GM04504 (cell line): ENCODE measurements around the gene YTHDF1.

Source experiments
- DNase-seq: peaks from one replicate; pipeline ENCODE4 v3.0.0-alpha.2; 2012; ENCODE audit warnings: low read depth

YTHDF1 gene

DNA sequence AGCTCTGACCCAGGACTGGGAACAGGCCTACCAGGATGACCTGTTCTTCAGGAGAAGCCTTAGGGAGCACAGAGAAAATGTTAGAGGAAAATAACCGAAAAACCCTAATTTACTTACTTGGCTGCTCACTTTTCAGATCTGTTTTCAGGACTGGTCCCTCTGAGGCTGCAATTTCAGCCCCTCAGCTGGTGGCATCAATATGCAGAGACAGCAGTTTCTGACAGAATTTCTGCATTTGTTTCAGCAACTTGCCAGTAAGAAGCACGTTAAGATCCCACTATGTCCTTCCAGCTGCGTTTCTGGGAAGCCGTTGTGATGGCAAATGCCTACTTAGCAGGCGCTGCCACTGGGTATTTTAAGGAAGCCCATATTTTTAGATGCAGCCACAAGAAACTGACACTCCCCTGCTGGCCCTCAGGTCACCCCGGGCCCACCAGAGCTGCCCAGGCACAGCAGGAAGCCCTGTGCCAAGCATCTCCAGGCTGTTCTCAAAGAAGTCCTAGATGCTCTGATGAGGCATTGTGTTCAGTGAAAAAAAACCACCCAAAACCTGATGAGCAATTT lies 7.5 kb downstream of the YTHDF1 start:
- DNase-seq = no peak

DNA sequence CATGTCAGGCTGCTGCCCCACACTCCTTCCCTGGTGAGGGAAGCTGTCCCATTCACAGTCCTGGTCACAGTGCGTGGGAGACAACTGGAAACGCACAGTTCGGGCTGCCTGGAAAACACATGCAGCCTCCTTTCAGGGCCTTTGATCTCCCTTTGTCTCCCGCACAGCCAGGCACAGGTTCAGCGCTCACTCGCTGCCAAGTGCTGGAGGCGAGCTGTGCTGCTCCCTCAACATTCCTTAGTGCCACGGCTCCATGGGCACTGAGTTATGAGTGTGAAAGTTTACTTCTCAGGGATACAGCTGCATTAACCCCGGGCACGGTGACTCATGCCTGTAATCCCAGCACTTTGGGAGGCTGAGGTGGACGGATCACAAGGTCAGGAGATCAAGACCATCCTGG lies 9.1 kb downstream of the YTHDF1 start:
- no peak for DNase-seq

DNA sequence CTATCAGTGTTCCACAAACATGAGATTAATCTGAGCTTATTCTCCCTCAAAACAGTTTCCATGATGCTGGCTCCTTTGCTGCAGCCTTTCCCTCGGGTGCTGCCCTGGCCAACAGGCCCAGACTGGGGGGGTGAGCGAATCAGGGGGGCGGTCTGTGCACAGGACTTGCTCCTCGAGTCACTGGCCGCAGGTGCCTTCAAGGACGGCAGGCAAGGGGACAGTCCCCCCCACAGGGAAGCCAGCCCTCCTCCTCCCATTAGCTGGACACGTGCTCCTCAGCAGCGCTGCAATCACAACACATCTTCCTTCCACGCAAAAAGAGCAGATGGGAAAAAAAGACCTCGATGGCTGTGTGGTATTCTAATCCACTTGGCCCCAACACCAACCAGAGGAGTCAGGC lies 10.0 kb downstream of the YTHDF1 start:
- DNase-seq = no peak

DNA sequence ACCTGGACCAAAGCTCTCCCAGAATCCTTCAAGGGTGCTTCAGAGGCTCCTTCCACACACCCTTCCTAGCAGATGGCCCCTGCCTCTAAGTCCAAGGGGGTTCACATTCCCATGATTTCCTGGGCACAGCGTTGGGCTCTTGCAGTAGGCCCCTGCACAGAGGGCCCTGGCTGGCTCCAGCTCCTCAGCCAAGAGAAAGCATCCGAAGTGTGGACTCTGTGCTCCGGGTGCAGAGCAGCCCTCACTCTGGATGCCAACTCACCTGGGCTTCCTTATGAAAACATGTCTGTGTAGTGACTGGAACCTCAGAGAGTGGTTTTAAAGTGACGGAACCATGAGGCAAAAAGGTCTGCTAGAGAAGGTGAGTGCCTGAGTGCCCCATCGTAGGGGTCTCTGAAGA lies 11.6 kb downstream of the YTHDF1 start:
- no peak for DNase-seq

DNA sequence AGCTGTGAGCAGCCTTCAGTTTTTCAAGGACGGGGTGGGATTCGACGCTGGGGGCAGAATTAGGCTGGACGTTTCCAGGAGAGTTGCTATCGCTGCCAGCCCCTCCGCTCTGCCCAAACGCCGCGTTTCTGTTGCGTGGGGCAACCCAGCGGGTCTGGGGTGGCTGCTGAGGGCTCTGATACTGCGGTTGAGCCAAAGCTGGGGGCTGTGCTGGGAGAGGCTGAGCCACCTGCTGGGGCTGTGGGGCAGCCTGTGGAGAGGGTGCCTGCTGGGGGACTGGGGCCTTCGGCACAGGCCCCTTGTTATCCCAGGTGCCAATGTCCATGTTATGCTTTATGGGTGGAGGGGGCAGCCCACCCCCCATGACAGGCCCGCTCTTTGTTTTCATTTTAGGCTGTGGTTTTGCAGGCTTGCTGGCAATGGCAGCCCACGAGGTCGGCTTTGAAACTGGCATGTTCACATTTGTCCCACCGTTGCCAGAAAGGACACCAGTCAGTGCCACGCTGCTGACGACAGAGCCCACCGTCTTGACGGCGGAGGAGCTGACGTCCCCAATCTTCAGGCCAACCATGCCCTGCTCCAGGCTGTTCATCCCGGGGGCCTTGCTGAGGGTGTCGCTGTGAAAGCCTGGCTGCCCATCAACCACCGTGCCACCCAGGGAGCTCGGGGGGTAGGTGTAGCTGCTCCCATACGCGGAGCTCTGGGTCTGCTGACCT lies 13.0 kb downstream of the YTHDF1 start:
- DNase-seq = no peak

DNA sequence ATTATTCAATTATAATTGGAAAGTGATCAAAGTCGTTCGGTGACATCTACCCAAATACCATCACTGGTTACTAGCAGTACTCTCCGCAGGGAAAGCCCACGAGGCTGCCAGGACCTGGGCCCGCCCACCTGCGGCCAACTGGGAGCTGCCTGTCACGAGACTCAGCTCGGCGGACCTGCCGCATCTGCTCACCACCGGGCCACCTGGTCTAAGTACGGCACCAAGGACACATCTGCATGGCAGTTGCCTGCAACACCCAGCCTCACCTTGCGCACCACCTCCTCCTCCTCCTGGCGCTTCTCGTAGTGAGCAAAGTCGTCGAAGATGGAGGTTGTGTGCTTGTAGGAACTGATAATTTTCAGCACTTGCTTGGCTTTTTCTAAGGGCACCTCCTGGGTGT lies 13.9 kb downstream of the YTHDF1 start:
- no peak for DNase-seq

DNA sequence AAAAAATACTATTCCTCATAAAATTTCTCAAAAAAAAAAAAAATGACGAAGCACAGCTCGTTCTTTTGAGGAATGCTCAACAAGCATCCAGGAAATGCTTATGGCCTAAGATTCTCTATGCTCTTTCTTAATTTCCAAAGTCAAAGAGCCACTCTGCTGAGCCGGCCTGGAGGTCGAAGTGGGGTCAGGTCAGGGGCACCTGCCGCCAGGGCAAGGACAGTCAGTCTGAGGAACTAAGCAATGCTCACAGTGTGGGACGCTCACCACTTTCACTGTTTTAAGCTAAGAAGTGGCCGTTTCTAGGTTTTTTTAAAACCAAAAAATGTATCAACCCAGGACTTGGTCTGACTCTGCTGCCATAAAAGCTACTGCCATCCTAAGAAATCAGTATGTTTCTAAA lies 17.3 kb downstream of the YTHDF1 start:
- DNase-seq = no peak

DNA sequence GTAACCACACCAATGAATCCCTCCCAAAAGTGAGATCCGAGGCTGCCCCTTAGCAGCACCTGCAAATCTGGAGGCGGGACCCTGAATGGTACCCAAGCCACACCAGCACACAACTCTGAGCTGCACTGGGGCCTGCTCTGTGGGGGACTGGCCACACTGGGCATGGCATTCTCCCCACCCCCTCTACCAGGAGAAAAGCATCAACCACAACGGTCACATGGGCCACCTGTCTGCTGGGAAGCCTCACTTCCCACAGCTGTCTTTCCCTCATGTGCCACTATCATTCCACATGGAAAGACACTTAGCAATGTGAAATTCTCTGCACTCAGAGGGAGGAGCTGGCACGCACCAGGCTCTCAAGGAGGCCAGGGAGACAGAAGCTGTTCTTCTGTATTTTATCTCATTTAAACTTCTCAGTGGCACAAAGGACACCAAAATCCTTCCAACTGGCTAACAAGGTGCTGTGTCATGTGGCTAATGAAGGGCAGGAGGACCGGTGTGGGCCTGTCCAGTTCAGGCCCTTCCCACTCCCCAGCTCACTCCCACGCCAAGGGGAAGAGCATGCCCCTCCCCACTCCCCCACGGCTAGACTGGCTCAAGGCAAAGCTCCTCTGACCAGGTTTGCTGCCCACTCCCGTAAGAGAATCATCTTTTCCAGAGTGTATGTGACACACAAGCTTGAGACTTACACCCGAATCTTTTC lies 19.0 kb downstream of the YTHDF1 start:
- DNase-seq = no peak

DNA sequence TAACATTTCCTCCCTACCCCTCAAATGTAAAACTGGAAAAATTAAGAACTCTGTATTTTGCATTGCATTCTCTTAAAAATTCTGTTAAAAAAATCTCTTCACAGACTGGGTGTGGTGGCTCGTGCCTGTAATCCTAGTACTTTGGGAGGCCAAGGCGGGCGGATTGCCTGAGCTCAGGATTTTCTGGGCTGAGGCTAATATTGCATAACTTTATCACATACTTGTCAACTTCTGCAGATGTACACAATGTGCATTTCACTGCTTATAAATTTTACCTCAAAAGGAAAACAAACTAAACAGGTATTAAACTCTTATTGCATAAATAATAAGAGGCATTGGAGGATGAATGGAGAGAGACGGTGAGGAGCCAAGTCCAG lies 21.1 kb downstream of the YTHDF1 start:
- DNase-seq = no peak

DNA sequence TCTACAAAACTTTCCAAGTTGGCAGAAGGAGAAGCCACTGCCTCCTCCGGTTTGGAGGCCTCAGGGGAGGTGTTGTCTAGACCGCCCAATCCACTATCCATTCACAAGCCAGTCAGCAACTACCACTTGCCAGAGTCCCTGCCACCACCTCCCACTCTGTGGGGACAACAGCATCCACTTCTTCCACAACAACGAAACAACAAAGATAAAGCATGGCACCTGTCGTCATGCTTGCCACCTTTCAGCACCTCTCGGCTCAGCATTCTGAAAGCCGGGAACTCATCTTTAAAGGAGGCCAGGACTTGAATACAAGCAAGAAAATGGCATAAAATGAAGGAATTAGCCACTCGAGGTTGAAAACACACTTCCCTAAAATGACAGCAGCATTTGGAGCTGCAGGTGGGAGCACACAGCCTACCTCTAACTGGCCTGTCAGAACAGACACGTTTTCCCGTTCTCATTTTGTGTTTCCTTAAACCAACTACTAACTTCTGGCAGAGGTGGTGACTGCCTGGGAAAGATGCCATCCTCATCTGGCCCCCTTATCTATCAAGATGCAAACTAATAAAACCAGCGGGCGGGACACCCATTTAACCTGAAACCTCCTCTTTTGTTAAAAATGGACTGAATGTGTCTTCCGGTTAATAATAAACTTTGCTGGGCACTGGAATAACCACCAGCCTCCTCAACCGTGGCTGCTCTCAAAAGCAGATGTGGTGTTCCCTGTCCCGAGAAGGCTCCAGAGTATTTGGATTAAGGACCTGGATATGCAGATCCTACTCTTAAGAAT lies 21.7 kb downstream of the YTHDF1 start:
- no peak for DNase-seq

DNA sequence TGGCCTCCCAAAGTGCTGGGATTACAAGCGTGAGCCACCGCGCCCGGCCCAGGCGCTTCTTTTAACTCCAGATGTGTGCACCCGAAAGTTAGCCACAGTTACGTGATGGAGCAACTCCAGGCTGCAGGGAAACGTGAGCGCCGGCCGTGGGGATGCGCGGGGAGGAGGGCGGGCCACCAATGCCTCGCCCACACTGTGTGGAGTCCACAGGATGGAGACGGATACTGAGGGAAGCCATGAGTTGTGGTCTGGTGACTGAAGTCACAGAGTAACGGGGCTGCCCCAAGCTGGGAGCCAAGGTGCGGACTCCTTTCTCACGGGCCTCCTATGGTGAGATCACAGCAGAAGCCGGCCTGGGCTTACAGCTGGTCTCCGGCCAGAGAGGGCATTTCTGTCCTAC lies 23.2 kb downstream of the YTHDF1 start:
- DNase-seq = no peak

DNA sequence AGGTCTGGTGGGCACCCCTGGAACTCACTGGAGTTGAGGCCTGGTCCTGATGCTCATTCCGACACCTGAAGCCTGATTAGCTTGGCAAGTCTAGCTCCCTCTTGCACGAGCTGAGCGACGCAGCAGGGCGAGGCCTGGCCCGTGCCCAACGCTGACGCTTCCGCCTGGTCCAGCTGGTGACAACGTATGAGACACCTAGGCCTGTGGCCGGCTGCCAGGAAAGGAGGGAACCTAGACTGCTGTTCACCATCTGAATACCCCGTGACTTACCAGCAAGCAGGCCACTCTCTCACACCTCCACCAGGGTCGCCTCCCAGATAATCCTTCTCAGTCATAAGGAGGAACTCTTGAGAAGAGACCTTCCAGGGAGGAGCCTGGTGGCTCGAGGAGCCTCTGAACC lies 24.5 kb downstream of the YTHDF1 start:
- DNase-seq = no peak

DNA sequence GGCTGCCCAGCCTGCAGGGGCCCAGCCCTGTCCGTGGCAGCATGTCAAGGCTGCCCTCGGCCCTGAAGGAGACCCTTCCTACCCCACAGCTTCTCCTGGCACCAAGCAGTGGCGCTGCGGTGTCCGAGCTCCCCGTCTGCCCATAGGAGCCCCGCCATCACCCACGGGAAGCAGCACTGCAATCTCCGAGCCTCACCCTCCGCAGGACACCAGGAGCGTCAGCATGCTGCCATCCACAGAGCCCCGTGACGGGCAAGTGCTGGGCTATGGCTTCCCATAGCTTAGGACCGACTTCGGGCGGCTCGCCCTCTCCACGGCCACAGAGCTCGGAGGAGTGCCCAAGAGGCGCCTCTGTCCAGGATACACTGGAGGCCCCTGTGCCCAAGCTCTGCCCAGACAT lies 25.1 kb downstream of the YTHDF1 start:
- DNase-seq = no peak

DNA sequence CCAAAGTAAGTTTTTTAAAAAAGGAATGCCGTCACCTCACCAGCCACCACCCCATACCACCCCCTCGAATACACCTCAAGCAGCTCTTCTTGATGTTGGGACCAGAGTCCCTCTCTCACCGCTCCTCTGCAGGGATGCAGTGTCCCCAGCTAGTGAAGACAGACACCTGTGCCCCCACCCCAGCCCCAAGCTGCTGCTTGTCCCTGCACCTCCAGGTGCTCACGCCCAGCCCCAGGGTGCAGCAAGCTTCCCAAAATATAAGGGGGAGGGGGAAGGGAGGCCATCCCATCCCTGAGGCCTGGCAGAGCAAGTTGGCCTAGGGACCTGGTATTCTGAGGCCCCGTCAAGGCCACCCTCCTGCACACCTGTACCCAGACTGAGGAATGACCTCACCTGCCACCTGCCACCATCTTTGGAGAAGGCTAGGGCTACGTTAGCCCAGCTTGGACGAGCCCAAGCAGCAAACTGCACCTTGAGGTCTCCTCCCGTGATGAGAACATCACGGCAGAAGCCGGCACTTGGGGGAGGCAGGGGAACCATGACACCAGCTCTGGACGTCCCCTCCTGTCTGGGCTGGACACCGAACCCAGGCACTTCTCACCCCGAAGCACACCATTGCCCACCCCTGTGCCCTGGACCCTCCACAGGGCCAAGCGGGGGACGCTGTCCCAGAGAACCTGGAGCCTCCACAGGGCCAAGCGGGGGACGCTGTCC lies 25.9 kb downstream of the YTHDF1 start:
- no peak for DNase-seq

DNA sequence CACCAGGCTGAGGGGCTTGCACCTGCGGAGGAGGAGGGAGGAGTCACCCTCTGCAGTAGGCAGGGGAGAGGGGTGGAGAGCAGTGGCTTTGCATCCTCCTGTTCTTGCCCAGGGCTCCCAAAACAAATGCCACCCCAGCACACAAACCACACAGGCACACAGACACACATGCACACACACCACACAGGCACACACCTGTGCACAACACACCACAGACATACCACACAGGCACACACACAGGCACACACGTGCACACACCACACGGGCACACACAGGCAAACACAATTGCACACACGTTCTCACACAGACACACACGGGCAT lies 26.6 kb downstream of the YTHDF1 start:
- no peak for DNase-seq

DNA sequence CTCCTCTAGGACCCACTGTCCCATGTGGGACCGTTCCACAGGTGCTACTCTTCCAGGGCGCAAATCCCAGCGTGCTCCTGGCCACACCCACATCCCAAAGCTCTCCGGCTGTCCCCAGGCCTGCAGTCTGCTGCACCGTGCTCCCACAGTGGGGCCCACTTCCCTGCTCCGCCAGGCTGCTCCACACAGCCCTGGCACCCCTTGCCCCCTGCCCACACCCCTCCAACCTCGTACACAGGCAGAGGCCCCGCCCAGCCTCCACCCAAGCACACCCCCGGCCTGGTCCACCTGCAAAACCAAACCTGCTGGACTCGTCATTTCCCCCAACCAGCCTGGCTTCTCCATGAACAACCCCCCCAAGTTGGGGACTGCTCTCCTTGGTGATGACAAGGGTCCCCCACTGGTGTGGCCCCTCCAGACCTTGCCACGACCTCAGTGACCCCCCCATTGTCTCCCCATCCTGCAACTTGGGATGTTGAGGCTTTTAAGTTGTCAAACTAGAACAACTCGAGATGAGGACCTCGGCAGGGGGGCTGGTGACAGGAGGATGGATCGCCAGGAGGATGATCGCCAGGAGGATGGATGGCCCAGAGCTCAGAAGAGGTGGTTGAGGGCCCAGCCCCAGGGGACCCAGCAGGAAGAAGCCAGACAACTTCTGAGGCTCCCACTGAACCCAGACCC lies 27.1 kb downstream of the YTHDF1 start:
- no peak for DNase-seq

DNA sequence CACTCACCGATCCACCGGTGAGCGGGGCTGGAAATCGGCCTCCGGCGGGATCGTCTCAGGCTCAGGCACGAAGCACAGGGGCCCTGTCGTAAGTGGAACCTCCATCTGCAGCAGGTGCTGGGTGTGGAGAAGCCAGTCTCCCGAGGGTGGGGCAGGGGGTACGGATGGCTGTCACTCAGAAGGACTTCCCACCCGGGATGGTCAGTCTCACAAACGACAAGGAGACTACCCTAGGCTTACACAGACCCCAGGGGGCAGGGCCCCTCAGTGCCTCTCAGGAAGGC lies 27.8 kb downstream of the YTHDF1 start:
- DNase-seq = no peak

DNA sequence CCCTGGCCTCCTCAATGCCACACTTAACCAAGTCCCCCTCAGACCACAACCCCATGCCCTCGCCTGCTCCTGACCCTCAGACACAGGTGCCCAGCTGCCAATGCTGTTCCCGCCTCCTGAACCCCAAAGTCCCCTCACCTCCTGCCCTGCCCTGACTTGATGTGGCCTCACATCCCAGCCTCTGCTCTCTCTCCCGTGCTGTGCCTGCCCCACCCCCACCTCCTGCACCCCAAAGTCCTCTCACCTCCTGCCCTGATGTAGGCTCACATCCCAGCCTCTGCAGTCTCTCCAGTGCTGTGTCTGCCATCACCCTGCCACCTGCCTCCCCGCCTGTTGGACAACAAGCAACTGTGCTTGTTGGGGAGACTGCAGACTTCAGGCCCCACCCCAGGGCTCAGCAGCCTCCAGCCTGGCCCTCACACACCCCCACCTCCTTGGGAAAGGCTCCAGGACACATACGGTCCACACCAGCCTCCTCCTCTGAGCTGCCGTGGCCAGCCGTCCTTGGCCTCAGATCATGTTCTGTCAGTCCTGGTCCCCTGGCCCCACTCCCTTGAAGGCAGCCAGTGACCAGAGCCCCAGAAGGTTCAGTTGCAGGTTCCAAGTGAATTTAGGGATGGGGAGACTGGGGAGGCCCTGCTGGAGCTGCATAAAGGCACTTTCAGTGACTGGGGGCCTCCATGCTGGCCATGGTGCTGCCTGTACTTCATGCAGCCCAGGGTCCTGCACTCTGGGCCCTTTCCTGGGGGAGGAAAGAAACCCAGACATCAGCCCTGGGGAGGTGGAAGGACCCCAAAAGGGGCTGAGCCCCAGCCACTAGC lies 28.4 kb downstream of the YTHDF1 start:
- DNase-seq = no peak

DNA sequence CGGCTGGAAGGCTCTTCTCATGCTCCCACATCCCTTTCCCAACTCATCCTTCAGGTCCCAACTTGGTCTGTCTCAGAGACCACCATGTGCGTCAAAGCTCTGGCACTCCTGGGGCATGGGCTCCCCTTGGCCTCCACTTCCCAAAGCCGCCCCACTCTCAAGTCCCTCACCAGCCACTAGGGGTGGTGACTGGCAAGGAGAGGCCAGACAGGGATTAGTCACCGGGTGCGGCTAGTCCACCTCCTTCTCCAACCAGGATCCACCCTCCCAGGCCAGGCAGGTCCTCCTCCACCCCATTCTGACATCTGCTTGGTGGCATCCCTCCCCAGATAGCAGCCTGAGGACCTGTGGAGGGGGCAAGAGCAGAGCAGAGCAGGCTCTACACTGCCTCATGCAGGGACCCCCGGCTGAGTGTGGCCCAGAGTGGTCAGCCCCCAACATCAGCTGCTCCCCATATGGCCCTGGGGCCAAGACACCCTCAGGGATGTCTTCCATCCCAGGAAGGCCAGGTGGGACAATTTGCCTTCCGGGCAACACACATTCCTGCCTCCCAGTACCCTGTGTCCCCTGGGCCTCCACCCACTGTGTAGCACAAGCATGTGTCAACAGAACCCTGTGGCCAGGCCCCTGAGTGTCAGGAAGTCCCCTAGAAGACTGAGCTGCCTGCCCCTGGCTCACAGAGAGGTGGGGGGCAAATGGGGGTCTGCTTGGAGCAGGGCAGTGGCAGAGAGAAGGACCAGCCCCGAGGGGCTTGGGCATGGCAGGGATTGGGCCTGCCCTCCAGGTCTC lies 29.2 kb downstream of the YTHDF1 start:
- no peak for DNase-seq

DNA sequence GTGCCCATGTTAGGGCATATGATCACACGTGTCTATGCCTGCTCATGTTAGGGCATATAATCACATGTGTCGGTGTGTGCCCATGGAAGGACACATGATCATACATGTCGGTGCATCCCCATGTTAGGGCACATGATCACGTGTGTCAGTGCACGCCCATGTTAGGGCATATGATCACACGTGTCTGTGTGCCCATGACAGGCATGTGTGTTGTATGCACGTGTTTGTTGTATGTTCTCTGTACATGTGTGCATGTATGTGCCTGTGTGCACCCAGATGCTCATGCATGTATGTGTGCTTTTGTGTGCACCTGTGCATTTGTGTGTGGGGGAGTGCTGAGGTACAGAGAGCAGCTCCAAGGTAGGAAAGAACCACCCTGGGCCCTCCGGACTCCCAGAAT lies 29.8 kb downstream of the YTHDF1 start:
- DNase-seq = no peak
